WI38 (cell line): ENCODE results near the gene FAM43B.

Source experiments
- H3K4me3 ChIP-seq: 2 replicates; pipeline ENCODE4 v1.5.1; 2011; ENCODE audit warnings: low read depth, mild to moderate bottlenecking, control low read depth, low read length
- CTCF ChIP-seq: IDR thresholded peaks from 2 replicates; pipeline ENCODE4 v1.5.1; 2012; ENCODE audit warnings: low read depth, mild to moderate bottlenecking, control low read depth, low read length

The FAM43B gene

DNA sequence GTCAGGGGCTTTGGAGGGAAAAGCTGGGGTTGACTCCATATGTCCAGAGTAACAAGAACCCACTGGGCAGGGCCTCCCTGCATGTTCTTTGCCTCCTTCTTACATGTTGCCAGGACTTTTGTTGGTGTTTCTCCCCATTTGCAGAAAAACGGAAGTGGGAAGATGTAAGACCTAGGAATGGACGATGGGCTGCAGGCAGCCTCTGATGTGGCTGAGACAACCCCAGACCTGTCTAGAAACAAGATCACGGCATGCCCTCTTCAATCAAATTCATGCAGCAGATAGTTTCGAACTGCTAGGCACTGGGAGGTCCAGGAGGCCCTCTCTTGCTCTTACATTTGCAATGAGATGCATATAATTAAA lies 3.4 kb downstream of the FAM43B start:
- no peak overlapping the region for H3K4me3 ChIP-seq
- TF ChIP-seq CTCF, result no peak

GRCh38 chr1:20558191-20558590 lies 5.8 kb downstream of the FAM43B start:
- H3K4me3 ChIP-seq, result no peak overlapping the region
- no peak for TF ChIP-seq CTCF

- H3K4me3 ChIP-seq, result no peak overlapping the region
- TF ChIP-seq CTCF, result no peak
Measured at GRCh38 chr1:20560966-20561365, 8.6 kb downstream of the FAM43B start.

GRCh38 chr1:20565234-20565633 lies 12.9 kb downstream of the FAM43B start:
- H3K4me3 ChIP-seq, result no peak overlapping the region
- TF ChIP-seq CTCF, result no peak

- TF ChIP-seq CTCF, result no peak
- no peak overlapping the region for H3K4me3 ChIP-seq
Measured at GRCh38 chr1:20569523-20570098, 17.2 kb downstream of the FAM43B start.

DNA sequence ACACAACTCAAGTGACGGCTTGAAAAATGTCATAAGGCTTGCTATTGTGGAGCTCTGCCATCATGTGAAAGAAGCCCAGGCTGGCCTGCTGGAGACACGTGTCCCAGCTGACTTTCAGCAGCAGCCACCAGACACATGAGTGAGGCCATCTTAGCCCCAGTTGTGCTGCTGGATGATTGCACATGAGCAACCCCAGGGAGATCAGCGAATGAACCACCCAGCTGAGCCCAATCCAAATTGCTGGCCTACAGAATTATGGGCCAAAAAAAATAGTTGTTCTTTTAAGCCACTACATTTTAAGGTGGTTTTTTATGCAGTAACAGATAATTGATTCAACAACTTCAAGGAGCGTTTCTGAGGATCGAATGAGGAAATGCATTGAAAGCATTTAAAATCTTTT lies 19.1 kb downstream of the FAM43B start:
- H3K4me3 ChIP-seq, result no peak overlapping the region

DNA sequence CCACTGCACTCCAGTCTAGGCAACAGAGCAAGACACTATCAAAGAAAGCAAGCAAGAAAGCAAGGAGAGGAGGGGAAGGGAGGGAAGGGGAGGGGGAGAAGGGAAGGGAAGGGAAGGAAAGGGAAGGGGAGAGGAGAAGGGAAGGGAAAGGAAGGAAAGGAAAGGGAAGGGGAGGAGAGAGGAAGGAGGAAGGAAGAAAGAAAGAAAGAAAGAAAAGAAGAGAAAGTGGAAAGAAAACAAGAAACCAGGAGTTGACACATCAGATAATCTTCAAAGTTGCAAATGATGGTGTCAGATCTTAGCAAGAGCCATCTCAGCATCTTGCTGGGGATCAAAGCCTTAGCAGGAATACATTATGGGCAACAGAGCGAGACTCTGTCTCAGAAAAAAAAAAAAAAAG lies 21.6 kb downstream of the FAM43B start:
- no peak for TF ChIP-seq CTCF
- H3K4me3 ChIP-seq, result no peak overlapping the region

More for the DNA sequence above, 19.1 kb downstream of the FAM43B start:
- TF ChIP-seq CTCF, result no peak
